ENCODE results near the gene ID2.

GRCh38 chr2:8642366-8643068, 39.3 kb upstream of the ID2 start:
- TF ChIP-seq, protein P1, sequence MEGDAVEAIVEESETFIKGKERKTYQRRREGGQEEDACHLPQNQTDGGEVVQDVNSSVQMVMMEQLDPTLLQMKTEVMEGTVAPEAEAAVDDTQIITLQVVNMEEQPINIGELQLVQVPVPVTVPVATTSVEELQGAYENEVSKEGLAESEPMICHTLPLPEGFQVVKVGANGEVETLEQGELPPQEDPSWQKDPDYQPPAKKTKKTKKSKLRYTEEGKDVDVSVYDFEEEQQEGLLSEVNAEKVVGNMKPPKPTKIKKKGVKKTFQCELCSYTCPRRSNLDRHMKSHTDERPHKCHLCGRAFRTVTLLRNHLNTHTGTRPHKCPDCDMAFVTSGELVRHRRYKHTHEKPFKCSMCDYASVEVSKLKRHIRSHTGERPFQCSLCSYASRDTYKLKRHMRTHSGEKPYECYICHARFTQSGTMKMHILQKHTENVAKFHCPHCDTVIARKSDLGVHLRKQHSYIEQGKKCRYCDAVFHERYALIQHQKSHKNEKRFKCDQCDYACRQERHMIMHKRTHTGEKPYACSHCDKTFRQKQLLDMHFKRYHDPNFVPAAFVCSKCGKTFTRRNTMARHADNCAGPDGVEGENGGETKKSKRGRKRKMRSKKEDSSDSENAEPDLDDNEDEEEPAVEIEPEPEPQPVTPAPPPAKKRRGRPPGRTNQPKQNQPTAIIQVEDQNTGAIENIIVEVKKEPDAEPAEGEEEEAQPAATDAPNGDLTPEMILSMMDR (conservative IDR thresholded peaks at IDR 0.05; ENCODE audit: low read length): no peak
- no peak for TF ChIP-seq EZH2phosphoT487 (IDR thresholded peaks at IDR 0.05; ENCODE audit: borderline replicate concordance)

All from Loucy (cell line).